ENCODE measurements around the gene PDE1A.

PDE1A gene

GRCh38 chr2:182186132-182186735, 240.6 kb downstream of the PDE1A start:
- no peak for DNase-seq

- DNase-seq = no peak
Observed at GRCh38 chr2:182182436-182182835, 244.4 kb downstream of the PDE1A start.

- no peak for DNase-seq
Observed at GRCh38 chr2:182181381-182181780, 245.5 kb downstream of the PDE1A start.

GRCh38 chr2:182179176-182179575, 247.7 kb downstream of the PDE1A start:
- no peak for DNase-seq

- DNase-seq = no peak
Observed at GRCh38 chr2:182173944-182174622, 252.8 kb downstream of the PDE1A start.

GRCh38 chr2:182170341-182170740, 256.5 kb downstream of the PDE1A start:
- no peak for DNase-seq

- no peak for DNase-seq
Observed at GRCh38 chr2:182167882-182168281, 259.0 kb downstream of the PDE1A start.

- DNase-seq = no peak
Observed at GRCh38 chr2:182166841-182167240, 260.0 kb downstream of the PDE1A start.

- DNase-seq = no peak
Observed at GRCh38 chr2:182166406-182166805, 260.4 kb downstream of the PDE1A start.

GRCh38 chr2:182165202-182165601, 261.6 kb downstream of the PDE1A start:
- DNase-seq = no peak

- no peak for DNase-seq
Observed at GRCh38 chr2:182164686-182165085, 262.1 kb downstream of the PDE1A start.

GRCh38 chr2:182163878-182164277, 263.0 kb downstream of the PDE1A start:
- DNase-seq = no peak

GRCh38 chr2:182148344-182148743, 278.5 kb downstream of the PDE1A start:
- DNase-seq = no peak

GRCh38 chr2:182144776-182145165, 282.1 kb downstream of the PDE1A start:
- no peak for DNase-seq

- no peak for DNase-seq
Observed at GRCh38 chr2:182144041-182144775, 282.6 kb downstream of the PDE1A start.

GRCh38 chr2:182142062-182142461, 284.8 kb downstream of the PDE1A start:
- DNase-seq = no peak

- DNase-seq = no peak
Observed at GRCh38 chr2:182134201-182134600, 292.6 kb downstream of the PDE1A start.

GRCh38 chr2:182133195-182133891, 293.5 kb downstream of the PDE1A start:
- DNase-seq = no peak

- no peak for DNase-seq
Observed at GRCh38 chr2:182132605-182133004, 294.2 kb downstream of the PDE1A start.

GRCh38 chr2:182128821-182129707, 297.8 kb downstream of the PDE1A start:
- no peak for DNase-seq

GRCh38 chr2:182117196-182117595, 309.6 kb downstream of the PDE1A start:
- DNase-seq = no peak

- DNase-seq = no peak
Observed at GRCh38 chr2:182116774-182117173, 310.1 kb downstream of the PDE1A start.

GRCh38 chr2:182115258-182115657, 311.6 kb downstream of the PDE1A start:
- DNase-seq = no peak
